ENCODE data around the gene FNDC11.

FNDC11 gene

DNA sequence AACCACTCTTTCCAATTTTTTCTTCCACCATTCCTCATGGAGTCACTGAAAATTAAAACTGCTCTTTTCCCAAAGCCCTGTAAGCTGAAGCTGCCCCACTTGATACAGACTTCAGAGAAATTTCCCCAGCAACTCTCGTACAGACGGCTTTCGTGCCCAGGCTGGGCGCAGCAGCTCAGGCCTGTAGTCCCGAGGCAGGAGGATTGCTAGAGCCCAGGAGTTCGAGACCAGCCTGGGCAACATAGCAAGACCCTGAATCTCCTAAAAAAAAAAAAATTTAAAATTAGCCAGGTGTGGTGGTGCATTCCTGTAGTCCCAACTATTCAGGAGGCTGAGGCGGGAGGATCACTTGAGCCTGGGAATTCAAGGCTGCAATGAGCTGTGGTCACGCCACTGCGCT, 26.8 kb upstream of the FNDC11 start:
- DNase-seq = no peak

DNA sequence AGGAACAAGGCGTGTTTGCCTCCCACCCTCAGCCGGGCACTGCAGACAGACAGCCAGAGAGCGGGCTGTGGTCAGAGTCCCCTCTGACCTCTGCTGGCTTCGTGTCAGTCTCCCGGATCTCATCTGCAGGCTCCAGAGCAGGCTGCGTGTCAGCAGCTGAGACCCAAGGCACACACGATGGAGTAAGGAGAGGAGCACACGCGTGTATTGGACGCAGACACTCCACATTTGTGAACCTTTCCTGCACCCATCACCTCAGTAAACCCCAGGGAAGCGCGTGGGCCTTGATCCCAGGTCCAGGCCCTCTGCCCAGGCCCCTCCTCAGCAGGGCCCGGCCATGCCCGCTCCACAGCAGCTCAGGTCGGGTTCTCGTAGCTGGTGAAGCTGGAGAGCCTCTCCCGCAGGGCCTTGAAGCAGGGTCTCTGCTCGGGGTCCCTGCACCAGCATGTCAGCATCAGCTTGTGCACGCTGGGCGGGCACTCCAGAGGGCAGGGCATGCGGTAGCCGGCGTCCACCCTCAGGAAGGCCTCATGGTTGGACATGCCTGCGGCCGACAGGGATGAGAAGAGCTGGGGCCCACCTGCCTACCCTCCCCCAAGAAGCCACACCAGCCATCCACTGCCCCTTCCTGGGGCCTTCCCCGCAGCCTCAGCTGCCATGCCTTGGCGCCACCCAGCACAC, 24.6 kb upstream of the FNDC11 start:
- DNase-seq = no peak

DNA sequence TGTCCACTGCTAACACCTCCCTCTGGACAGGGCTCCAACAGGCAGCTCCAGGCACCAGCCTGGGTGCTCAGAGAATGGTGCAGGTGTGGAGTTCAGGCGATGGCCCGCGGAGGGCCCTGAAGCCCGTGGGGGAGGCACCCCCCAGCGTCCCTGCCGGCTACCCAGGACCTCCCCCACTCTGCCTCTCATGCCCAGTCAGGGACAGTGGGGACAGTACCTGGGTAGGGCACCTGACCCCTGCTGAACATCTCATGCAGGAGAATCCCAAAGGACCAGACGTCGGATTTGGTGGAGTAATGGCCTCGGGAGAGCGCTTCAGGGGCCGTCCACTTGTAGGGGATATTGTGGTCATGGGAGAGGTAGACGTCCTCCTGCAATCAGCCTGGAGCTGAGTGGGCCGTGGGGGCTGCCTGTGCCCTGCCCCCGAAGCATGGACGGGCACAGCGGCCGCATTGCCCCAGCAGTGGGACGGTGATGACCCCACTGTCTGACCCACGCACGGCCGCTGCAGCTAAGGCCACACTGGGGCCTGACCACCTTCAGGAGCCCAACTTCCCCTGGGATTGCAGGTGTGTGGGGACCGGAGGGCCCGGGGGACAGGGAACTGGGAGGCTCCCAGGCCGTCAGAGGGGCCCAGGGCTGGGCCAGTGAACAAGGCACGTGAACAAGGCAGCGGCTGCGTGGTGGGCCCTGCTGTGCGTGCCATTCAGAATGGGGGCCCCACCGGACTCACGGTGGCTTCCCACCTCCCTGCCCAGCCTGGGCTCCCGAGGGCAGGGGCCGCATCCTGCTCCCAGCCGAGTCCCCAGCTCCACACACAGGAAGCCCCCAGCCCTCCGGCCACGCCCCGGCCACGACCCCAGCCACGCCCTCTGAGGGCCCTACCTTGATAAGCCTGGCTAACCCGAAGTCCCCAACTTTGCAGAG, 23.8 kb upstream of the FNDC11 start:
- DNase-seq = no peak

GRCh38 chr20:63530788-63531160, 23.2 kb upstream of the FNDC11 start:
- no peak for DNase-seq

- DNase-seq = no peak
These were observed 22.1 kb upstream of the FNDC11 start for GRCh38 chr20:63531686-63532448.

- no peak for DNase-seq
These were observed 21.4 kb upstream of the FNDC11 start for GRCh38 chr20:63532449-63532971.

GRCh38 chr20:63533388-63533787, 20.6 kb upstream of the FNDC11 start:
- no peak for DNase-seq

GRCh38 chr20:63533871-63534393, 20.0 kb upstream of the FNDC11 start:
- no peak for DNase-seq

DNA sequence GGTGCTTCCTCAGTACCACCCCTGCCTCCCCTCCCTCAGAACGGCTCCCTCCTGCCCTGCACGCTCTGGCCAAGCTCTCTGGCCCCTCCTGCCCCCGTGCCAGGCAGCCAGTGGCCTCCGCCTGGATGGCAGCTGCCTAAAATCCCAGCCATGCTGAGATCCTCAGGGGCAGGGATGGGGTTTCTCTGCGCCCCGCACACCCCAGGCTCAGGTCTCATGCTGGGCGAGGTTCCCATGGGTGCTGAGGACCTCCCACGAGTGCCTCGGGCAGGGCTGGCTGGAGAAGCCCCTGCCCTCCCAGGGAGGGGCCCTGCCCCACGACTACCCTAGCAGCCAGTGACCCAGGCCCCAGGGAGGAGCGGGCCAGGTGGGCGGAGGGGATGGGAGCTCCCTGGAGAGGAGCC, 19.5 kb upstream of the FNDC11 start:
- no peak for DNase-seq

GRCh38 chr20:63534831-63535651, 18.9 kb upstream of the FNDC11 start:
- DNase-seq = no peak

DNA sequence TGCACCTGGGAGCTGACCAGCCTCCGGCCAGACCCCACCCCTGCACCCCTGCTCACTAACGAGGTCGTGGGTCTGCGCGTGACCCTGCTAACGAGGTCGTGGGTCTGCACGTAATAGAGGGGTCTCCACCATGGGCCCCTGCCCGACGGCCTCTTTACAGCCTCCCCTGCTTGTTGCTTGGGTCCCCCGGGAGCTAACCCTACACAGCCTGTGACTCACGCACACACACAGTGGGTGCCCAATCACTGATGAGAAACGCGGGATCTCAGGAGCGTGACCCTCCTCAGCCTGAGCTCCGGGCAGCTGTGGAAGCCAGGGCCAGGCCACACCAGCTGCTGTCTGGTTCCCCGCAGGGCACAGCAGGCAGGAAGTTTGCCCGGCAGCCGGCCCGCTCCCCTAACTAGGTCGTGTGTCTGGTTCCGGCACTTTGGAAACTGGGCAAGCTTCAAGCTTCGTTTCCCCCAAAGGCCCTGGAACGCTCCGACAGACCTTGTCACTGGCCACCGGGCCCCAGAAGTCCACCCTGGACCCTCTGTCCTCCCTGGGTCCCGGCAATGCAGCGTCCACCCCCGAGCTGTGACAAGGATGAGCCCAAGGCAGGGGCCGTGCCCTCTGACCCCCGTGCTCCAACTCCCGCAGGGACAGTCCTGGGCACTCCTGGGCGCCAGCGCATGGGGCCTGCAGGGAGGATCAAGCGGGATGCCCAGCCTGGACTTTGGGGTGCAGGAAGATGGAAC, 17.6 kb upstream of the FNDC11 start:
- DNase-seq = no peak

GRCh38 chr20:63536997-63537524, 16.9 kb upstream of the FNDC11 start, which contains the start of gene PTK6:
TSS of gene PTK6 (minus strand) at chr20:63537376. CDS start at chr20:63537314, 62 bp downstream.
- no peak for DNase-seq

GRCh38 chr20:63537525-63538203, 16.3 kb upstream of the FNDC11 start:
- DNase-seq = peak; percentile 42

GRCh38 chr20:63538204-63539091, 15.5 kb upstream of the FNDC11 start:
- DNase-seq = no peak

GRCh38 chr20:63539092-63539430, 14.9 kb upstream of the FNDC11 start:
- DNase-seq = no peak

DNA sequence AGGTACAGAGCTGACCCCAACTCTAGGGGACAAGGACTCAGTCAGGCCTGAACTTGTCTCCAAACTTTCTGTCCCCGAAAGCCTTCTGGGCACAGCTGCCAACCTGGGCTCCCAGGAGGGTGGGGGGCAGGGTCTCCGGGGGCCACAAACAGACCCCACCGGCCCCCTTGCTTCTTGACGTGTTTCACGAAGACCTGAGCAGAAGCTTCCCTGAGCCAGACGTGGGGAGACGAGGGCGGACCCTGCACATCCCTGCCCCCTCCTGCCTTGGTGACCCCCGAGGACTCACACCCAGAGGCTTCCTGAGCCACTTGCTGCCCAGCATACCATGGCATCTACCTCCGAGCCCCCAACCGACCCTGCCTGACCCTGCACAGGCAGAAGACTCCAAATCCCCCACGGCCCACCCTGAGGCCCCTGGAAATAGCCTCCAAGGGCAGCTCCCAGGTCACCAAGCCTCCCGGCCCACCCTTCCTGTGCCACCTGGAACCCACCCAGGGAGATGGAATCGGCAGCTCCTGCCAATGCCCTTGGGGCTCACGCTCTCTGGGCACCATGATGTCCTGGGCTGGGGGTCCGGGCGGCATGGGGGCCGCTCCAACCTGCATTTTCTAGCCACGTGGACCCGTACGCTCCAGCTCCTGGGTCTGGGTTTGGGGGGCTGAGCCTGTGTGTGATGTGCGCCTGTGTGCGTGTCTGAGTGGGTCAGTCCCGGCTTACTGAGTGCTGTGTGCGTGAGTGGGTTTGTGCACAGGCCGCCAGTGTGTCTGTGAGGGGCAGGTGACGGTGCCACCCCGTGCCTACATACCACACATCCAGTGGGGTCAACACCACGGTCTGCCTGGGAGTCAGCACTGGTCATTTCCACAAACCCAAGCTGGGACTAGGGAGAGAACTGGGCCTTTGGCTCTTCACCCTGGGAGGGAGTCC, 14.3 kb upstream of the FNDC11 start:
- no peak for DNase-seq

- DNase-seq = no peak
These were observed 13.4 kb upstream of the FNDC11 start for GRCh38 chr20:63540417-63541186.
